Measurements from ENCODE around the gene ZDHHC11. TPM values are rescaled to one million over a fixed set of nuclear protein-coding genes. Genes with fewer than 3 reads are reported as not detected.

The ZDHHC11 gene
- total RNA-seq, 1 experiment from 2014 or later = 17.0 TPM

GRCh38 chr5:885127-885442, 34.3 kb upstream of the ZDHHC11 start (continued):
- TF ChIP-seq CTCF (IDR thresholded peaks at IDR 0.05 in 2 of 3, conservative IDR thresholded peaks at IDR 0.05 in 1 of 3; ENCODE audit: borderline replicate concordance in 1 of 3, insufficient read depth in 1 of 3, low read depth in 2 of 3, low read length in 2 of 3) = no peak
- TF ChIP-seq CEBPB (IDR thresholded peaks at IDR 0.05; ENCODE audit: low read depth) = no peak
- TF ChIP-seq YY1 (IDR thresholded peaks at IDR 0.05; ENCODE audit: extremely low read depth, insufficient replicate concordance, low read depth, low read length) = no peak

DNA sequence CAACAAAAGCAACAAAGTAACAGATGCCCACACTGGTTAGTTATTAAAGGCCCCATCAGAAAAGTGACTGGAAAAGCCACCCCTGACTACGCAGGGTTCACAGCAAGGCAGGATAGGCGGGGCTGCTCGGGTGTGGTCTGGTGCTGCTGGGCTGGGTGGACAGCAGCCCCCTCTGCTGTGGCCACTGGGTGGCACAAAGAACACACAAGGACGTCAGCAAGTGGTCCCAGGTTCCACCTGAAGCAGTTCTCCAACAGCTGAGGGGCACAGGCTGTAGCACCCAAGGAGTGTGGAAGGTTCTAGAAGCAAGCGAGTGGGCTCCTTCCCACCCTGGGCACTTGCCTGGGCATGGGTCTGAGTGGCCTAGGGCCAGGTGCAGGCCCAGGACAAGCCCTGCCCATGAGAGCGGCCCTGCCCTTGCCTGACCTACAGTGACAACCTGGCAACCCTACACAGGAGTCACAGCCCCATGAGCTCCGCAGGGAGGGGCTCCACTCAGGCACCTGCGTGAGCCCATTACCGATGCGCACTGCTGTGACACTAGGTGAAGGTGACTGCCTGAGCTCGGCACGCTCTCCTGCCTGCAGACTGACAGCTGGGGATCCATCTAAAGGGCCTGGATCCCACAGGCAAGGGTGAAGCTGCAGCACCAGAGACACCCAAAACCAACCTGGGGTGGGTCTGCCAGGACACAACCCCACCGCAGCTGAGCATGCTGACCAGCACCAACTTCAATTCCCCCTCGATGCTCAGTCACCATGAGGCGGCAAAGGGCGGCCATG, 33.8 kb upstream of the ZDHHC11 start:
- Histone ChIP-seq H3K36me3 (ENCODE audit: control insufficient read depth in 1 of 2, insufficient read depth in 2 of 2, low read length in 2 of 2) (peaks cover 66 to 86% of the 10 kb centered on the region in 2 experiments), H2AFZ (ENCODE audit: low read depth, low read length, poor library complexity, severe bottlenecking) (no peak overlapping the region), H3K9me2 (ENCODE audit: insufficient read depth) (no peaks in the 10 kb centered on the region), H3K27me3 (ENCODE audit: insufficient read depth, low read length) (no peaks in the 10 kb centered on the region), H3K4me1 (ENCODE audit: control insufficient read depth in 1 of 2, insufficient read depth in 2 of 2, low read length in 2 of 2) (no peaks in the 10 kb centered on the region), H3K9ac (ENCODE audit: low read length) (no peak overlapping the region), H3K9me3 (ENCODE audit: control insufficient read depth in 1 of 2, insufficient read depth in 1 of 2, low read depth in 1 of 2, low read length in 2 of 2) (no peaks in the 10 kb centered on the region), H3K27ac (ENCODE audit: low read depth, low read length) (no peak overlapping the region; the same call in 1 of the 2 replicates), H3K4me2 (ENCODE audit: low read length) (no peak overlapping the region), H3K79me2 (ENCODE audit: insufficient read depth, low read length) (peaks cover 90% of the 10 kb centered on the region), H4K20me1 (ENCODE audit: insufficient read depth) (no peaks in the 10 kb centered on the region; the same call in 1 of the 2 replicates), H3K4me3 (replicated peaks in 1 of 2; ENCODE audit: low read depth in 1 of 2, low read length in 2 of 2) (no peak overlapping the region)
- DNase-seq (ENCODE audit: low read depth, low spot score) (no peak), ATAC-seq (peak; percentile 36)
- TF ChIP-seq FOSL1 (IDR thresholded peaks at IDR 0.05; ENCODE audit: low read depth) (no peak), SRF (IDR thresholded peaks at IDR 0.05; ENCODE audit: low read depth) (no peak), EZH2 (IDR thresholded peaks at IDR 0.05) (no peak), TCF7L2 (IDR thresholded peaks at IDR 0.05; ENCODE audit: borderline replicate concordance, extremely low read depth, insufficient read depth, insufficient read length) (no peak), ELF1 (IDR thresholded peaks at IDR 0.05; ENCODE audit: borderline replicate concordance, low read depth) (no peak), JUND (IDR thresholded peaks at IDR 0.05) (no peak), CBX3 (IDR thresholded peaks at IDR 0.05; ENCODE audit: low read depth) (no peak), ZNF274 (IDR thresholded peaks at IDR 0.05; ENCODE audit: low read depth, low read length) (no peak)
- TF ChIP-seq, protein P1, sequence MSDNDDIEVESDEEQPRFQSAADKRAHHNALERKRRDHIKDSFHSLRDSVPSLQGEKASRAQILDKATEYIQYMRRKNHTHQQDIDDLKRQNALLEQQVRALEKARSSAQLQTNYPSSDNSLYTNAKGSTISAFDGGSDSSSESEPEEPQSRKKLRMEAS (IDR thresholded peaks at IDR 0.05) = no peak
- POLR2A ChIA-PET = no interaction called here
- intact Hi-C loops (cut with micrococcal nuclease) = no loop called here
- CTCF ChIA-PET = no interaction called here
- RAD21 ChIA-PET (ENCODE audit: low non-redundant PET in 1 of 2, low total read pairs in 2 of 2, uncharacterized antibody in 2 of 2, unreplicated experiment in 2 of 2) = no interaction called here
- no TSS peak for BruUV-seq (replicated peaks)
